ENCODE results near the gene CRABP2. TPM values are rescaled to one million over a fixed set of nuclear protein-coding genes. Genes with fewer than 3 reads are reported as not detected.

Gene CRABP2
- polyA plus RNA-seq, 1 of the 3 experiments (the other 2 are of a cell fraction): 42.1 TPM

GRCh38 chr1:156684227-156684782 is 21.1 kb downstream of the CRABP2 start:
- ChIA-PET POLR2A (no interaction called here), CTCF (interaction anchor here (0.8 to 45.5 kb wide), 10 partner anchors 24 to 244 kb away, joined by 3 to 2702 read pairs (median 4); partner anchors contain the start of genes CRABP2, ISG20L2 and METTL25B)
- no peaks in the 10 kb centered on the region for H3K9me2 ChIP-seq
- no peaks in the 10 kb centered on the region for H3K27me3 ChIP-seq (ENCODE audit: insufficient read depth)
- H3K9me3 ChIP-seq: no peaks in the 10 kb centered on the region
- TF ChIP-seq RAD21 (IDR thresholded peaks at IDR 0.05; ENCODE audit: low read length): peak; percentile 20; the same call in 1 of the 2 replicates
- TF ChIP-seq REST (IDR thresholded peaks at IDR 0.05; ENCODE audit: low read depth, low read length): no peak
- TF ChIP-seq FOXM1 (IDR thresholded peaks at IDR 0.05; ENCODE audit: low read depth): no peak
- TF ChIP-seq RFX5 (IDR thresholded peaks at IDR 0.05; ENCODE audit: low read length): no peak
- TF ChIP-seq CTCF (IDR thresholded peaks at IDR 0.05): peak; percentile 21; the same call in 1 of the 2 replicates
- no peak for TF ChIP-seq JUND (IDR thresholded peaks at IDR 0.05)
- TF ChIP-seq SIN3A (IDR thresholded peaks at IDR 0.05; ENCODE audit: borderline replicate concordance, low read depth, low read length): no peak
- no peak for TF ChIP-seq GABPA (IDR thresholded peaks at IDR 0.05; ENCODE audit: low read depth)
- TF ChIP-seq SMC3 (IDR thresholded peaks at IDR 0.05; ENCODE audit: low read depth, low read length): no peak
- no peak for TF ChIP-seq IRF3 (IDR thresholded peaks at IDR 0.05; ENCODE audit: low read depth, low read length)
- no peak for TF ChIP-seq RXRA (IDR thresholded peaks at IDR 0.05; ENCODE audit: borderline replicate concordance, low read depth)
- no peak overlapping the region for H3K27ac ChIP-seq (ENCODE audit: low read depth in 2 of 2, low read length in 1 of 2)
- no peaks in the 10 kb centered on the region for H3K79me2 ChIP-seq (ENCODE audit: insufficient read depth)
- H3K4me2 ChIP-seq: no peak overlapping the region
- H3F3A ChIP-seq (replicated peaks; ENCODE audit: insufficient read depth): no peaks in the 10 kb centered on the region
- no peak overlapping the region for H3K9ac ChIP-seq
- no peaks in the 10 kb centered on the region for H4K20me1 ChIP-seq (ENCODE audit: insufficient read depth)
- H3K36me3 ChIP-seq (replicated peaks in 1 of 2; ENCODE audit: control insufficient read depth in 1 of 2, insufficient read depth in 2 of 2, low read length in 1 of 2): no peaks in the 10 kb centered on the region
- DNase-seq: no peak
- no peak overlapping the region for H2AFZ ChIP-seq (ENCODE audit: low read depth)
- H3K4me3 ChIP-seq (ENCODE audit: low read depth in 2 of 2, low read length in 1 of 2): no peak overlapping the region
- 62% methylated on average over 5 of the region's 5 CpGs for WGBS (ENCODE audit: low lambda C conversion rate)
- peaks cover 0 to 4% of the 10 kb centered on the region in 2 experiments; a peak in 2 of 4 replicates for H3K4me1 ChIP-seq (ENCODE audit: control insufficient read depth in 1 of 2, insufficient read depth in 2 of 2, low read depth in 1 of 2, low read length in 1 of 2)

All from SK-N-SH (cell line).